Measurements from ENCODE around the gene DMRTA1.

DNA sequence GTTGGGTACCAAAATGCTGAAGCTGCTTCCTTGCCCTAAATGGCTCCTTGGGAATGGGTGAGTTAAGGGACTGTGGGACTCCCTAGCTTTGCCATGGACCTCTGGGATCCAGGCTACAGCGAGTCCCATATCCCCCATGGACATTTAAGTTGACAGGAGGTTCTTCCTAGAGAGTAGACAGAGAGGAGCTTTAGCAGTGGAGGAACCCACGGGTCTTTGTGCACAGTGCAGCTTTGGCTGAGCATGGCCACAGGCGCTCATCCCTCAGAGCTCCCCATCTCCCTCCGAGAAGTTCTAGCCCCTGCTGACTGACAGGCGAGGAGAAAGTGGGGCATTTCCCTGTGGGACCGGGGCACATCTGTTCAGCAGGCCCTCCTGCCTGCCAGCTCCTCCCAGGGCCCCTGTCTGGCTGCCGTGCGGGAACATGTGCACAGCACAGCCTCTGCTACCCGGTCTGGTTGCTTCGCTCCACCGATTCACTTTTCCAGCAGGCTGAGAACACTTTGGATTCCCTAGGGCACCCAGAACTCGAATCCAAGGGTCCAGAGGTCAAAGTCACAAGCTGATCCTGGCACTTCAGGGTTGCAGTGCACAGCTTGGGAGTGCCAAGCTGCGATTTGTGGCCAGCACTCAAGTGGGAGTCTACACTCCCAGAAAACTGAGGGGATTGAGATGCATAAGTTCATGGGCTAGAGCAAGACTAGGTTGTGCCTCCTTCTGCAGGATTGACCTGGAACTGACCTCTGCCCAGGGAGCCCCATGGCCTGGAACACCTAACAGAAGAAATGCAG is 40.6 kb upstream of the DMRTA1 start:
- TF ChIP-seq, protein P1, sequence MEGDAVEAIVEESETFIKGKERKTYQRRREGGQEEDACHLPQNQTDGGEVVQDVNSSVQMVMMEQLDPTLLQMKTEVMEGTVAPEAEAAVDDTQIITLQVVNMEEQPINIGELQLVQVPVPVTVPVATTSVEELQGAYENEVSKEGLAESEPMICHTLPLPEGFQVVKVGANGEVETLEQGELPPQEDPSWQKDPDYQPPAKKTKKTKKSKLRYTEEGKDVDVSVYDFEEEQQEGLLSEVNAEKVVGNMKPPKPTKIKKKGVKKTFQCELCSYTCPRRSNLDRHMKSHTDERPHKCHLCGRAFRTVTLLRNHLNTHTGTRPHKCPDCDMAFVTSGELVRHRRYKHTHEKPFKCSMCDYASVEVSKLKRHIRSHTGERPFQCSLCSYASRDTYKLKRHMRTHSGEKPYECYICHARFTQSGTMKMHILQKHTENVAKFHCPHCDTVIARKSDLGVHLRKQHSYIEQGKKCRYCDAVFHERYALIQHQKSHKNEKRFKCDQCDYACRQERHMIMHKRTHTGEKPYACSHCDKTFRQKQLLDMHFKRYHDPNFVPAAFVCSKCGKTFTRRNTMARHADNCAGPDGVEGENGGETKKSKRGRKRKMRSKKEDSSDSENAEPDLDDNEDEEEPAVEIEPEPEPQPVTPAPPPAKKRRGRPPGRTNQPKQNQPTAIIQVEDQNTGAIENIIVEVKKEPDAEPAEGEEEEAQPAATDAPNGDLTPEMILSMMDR (IDR thresholded peaks at IDR 0.05): no peak
- no peak for TF ChIP-seq POLR2A (IDR thresholded peaks at IDR 0.05)
- no peak for TF ChIP-seq POLR2AphosphoS5 (IDR thresholded peaks at IDR 0.05)
